HG03039 (cell line): ENCODE measurements around the gene SUGP1.
"Not testable (repeated sequence)": the region's sequence is repeated elsewhere in the genome, so short reads cannot be mapped to it uniquely, and the experiment has no call there.

ENCODE experiments used
- ATAC-seq: cut with Tn5 transposase; IDR thresholded peaks from one replicate; pipeline ENCODE4 v1.9.1; 2021; ENCODE audit warnings: mild to moderate bottlenecking, moderate library complexity; ENCODE audit not compliant: unreplicated experiment

SUGP1 gene

DNA sequence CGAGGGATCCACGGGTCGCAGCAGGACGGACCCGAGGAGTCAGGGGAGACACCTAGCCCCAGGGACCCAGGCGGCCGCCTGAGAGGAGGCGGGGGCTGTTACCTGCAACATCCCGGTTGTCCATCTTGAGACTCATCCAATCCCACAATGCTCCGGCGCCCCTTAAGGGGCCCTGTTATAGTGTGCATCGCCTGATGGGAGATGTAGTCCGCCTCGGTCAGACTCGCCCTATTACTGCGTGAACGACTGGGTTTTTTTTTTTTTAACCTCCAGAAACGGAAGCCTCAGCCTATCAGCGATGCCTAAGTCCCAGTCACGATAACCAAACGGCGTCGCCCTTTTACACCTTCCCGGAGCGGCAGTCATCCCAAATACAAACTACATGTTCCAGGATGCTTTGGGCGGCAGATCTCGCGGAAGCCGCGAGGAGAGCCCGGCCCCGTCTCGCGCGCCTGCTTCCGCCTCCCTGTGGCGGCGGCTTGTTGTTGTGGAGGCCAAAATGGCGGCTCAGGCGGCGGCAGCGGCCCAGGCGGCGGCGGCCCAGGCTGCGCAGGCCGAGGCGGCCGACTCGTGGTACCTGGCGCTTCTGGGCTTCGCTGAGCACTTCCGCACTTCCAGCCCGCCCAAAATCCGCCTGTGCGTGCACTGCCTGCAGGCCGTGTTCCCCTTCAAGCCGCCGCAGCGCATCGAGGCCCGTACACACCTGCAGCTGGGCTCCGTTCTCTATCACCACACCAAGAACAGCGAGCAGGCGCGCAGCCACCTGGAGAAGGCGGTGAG, at the start of gene SUGP1, which contains the start of gene MAU2:
Gene SUGP1 (minus strand): TSS at position 149 of the 780 bp plus-strand sequence. CDS start 13 bp downstream, at position 136.
Gene MAU2 (plus strand): TSS at position 469 of the 780 bp plus-strand sequence. CDS start 31 bp downstream, at position 500.
- ATAC-seq: peak; percentile 81

- no peak for ATAC-seq
Measured at GRCh38 chr19:19368087-19368486, 47.8 kb upstream of the SUGP1 start.

- ATAC-seq: peak; percentile 78
Measured at GRCh38 chr19:19366434-19367396, 46.4 kb upstream of the SUGP1 start.

DNA sequence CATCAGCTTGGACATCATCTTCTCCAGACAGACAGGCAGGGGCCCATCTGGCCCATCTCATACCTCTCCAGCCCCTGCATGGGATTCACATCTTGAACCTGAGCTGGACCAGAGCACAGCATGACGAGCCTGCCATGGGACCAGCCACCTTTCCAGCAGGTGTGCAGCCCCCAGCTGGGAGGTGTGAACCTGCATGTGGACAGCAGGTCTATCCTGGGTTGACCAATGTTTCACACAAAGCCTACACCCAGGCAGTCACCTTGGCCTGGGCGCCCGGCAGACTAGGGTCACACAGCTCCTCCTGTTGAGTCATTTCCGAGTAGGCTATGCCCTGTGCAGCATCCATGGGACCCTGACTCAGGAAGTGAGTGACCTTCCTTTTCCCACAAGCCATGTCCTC, 41.8 kb upstream of the SUGP1 start:
- no peak for ATAC-seq

GRCh38 chr19:19361075-19361594, 40.8 kb upstream of the SUGP1 start:
- ATAC-seq: no peak

GRCh38 chr19:19356901-19357566, 36.7 kb upstream of the SUGP1 start:
- no peak for ATAC-seq

DNA sequence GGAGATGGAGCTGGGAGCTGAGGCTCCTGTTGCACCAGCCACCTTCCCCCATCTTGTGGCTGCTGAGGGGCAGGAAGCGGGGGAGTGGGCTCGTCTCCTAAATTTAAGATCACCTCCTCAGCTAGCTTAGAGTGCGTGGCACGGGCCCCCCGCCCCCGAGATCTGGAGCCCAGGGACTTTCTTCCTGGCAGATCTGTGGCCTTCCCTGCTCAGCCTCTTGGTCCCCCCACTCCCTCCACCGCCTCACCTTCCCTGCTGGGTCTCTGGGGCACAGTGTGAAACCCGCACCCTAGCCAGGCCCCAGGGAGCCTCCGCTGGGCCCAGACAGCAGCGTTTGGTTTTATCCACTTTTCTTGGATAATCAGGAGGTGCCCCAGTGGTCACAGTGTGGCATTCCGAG, 36.2 kb upstream of the SUGP1 start:
- no peak for ATAC-seq

- no peak for ATAC-seq
Measured at GRCh38 chr19:19355606-19356139, 35.4 kb upstream of the SUGP1 start.

GRCh38 chr19:19354932-19355331, 34.6 kb upstream of the SUGP1 start:
- no peak for ATAC-seq

GRCh38 chr19:19354007-19354406, 33.7 kb upstream of the SUGP1 start:
- no peak for ATAC-seq

GRCh38 chr19:19352823-19353222, 32.5 kb upstream of the SUGP1 start:
- ATAC-seq: no peak

- ATAC-seq: not testable (repeated sequence)
Measured at GRCh38 chr19:19350756-19351155, 30.4 kb upstream of the SUGP1 start.

DNA sequence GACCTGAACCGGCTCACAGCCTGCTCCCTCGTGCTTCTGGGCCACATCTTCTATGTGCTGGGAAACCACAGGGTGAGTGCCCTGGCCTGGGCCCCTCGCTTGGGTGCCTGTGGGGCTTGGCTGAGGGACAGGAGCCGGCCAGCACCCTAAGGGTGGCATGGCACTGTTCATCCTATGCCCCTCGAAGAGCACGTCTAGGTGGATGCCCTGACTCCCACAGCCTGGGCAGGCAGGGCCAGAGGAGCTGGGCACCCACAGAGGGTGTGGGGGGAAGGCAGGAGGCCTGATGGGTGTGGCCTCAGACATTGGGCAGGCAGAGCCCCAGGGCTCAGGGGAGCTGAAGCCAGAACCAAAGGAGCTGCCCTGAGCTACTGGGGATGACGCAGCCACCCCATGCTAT, 29.1 kb upstream of the SUGP1 start:
- ATAC-seq: no peak

DNA sequence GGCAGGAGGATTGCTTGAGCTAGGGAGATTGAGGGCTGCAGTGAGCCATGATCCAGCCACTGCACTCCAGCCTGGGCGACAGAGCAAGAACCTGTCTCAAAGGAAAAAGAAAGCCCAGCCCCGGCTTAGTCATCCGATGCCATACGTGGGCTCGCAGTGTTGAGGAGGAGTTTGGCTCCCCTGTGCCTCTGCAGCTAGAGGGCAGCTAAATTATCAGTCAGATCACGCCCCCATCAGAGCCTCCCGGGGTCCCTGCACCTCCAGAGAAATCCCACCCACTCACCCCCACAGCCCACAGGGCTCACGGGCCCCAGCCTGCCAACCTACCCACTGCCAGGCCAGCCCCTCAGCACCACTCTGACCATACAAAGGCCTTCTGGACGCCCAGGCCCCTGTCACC, 28.0 kb upstream of the SUGP1 start:
- no peak for ATAC-seq

- ATAC-seq: no peak
Measured at GRCh38 chr19:19347401-19348110, 27.2 kb upstream of the SUGP1 start.

- no peak for ATAC-seq
Measured at GRCh38 chr19:19345970-19346369, 25.7 kb upstream of the SUGP1 start.

GRCh38 chr19:19345232-19345631, 24.9 kb upstream of the SUGP1 start:
- ATAC-seq: no peak

- ATAC-seq: no peak
Measured at GRCh38 chr19:19343762-19344161, 23.5 kb upstream of the SUGP1 start.

DNA sequence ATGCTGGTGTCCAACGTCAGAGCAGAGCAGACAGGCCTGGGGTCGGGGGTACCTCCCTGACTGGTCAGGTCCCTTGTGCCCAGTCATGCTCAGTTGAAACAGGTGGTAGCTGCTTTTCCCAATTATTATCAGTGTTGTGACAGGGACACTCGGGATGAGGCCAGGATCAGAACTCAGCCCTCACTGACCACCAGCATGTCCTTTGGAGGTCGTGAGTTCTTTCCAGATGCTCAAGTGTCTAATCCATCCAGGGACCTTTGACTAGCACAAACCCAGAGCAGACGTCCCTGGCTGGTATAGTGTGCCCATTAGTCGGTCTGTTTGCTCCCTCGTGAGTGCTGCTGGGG, 22.7 kb upstream of the SUGP1 start:
- ATAC-seq: no peak
